Kidney (tissue), 14 donors: ENCODE measurements around the gene DIS3L2. TPM values are rescaled to one million over a fixed set of nuclear protein-coding genes. Genes with fewer than 3 reads are reported as not detected.
"Not testable (repeated sequence)": the region's sequence is repeated elsewhere in the genome, so short reads cannot be mapped to it uniquely, and the experiment has no call there.

Experiments
- DNase-seq, 5 donors: peaks; one replicate each; pipeline ENCODE4 v3.0.0-alpha.2; 2013 to 2020
- FAIRE-seq: peaks from 2 replicates; lab custom pipeline; 2012; peaks lifted over from hg19 to GRCh38; lab: Jason Lieb, UNC
- H3K27ac ChIP-seq, 2 donors: one replicate each; pipeline ENCODE4 v1.7.0; 2013; ENCODE audit warnings: low read depth in 2 of 2, low read length in 2 of 2, inconsistent platforms in 1 of 2
- H3K27me3 ChIP-seq: one replicate; pipeline ENCODE4 v1.7.1; 2013; ENCODE audit warnings: low read length, inconsistent platforms; ENCODE audit not compliant: control insufficient read depth, insufficient read depth
- H3K36me3 ChIP-seq, 3 donors: one replicate each; pipeline versions ENCODE4 v1.7.0 to v1.7.1; 2013; ENCODE audit warnings: low read length in 3 of 3, control low read depth in 1 of 3, inconsistent platforms in 1 of 3; ENCODE audit not compliant: insufficient read depth in 3 of 3, control insufficient read depth in 2 of 3
- H3K4me1 ChIP-seq, 3 donors: one replicate each; pipeline versions ENCODE4 v1.7.0 to v1.7.1; 2013; ENCODE audit warnings: low read length in 3 of 3, inconsistent platforms in 1 of 3, low read depth in 1 of 3; ENCODE audit not compliant: control insufficient read depth in 2 of 3, insufficient read depth in 2 of 3
- H3K4me3 ChIP-seq, 3 donors: one replicate each; pipeline versions ENCODE4 v1.7.0 to v1.8.1; 2013; ENCODE audit warnings: low read length in 3 of 3, control low read depth in 1 of 3, inconsistent platforms in 1 of 3
- H3K9ac ChIP-seq, 3 donors: one replicate each; pipeline versions ENCODE4 v1.7.0 to v1.7.1; 2013; ENCODE audit warnings: low read length in 3 of 3, control low read depth in 1 of 3, inconsistent platforms in 1 of 3
- H3K9me3 ChIP-seq, 3 donors: one replicate each; pipeline versions ENCODE4 v1.7.0 to v1.7.1; 2013; ENCODE audit warnings: low read length in 3 of 3, control low read depth in 1 of 3, inconsistent platforms in 1 of 3; ENCODE audit not compliant: control insufficient read depth in 2 of 3, insufficient read depth in 1 of 3
- intact Hi-C: fragments of 100-400 bp; cut with DNase I; formaldehyde crosslinking; loops from one replicate; pipeline ENCODE4 v1.11.1; 2022
- polyA plus RNA-seq: library from polyadenylated mRNA; stranded (reverse); fragments of 350-450 nt; fragmentation: Illumina TruSeq; extraction: RNeasy Lipid Tissue Mini Kit (QIAGEN cat#74804); gene quantifications from one replicate; pipeline ENCODE4 v1.2.3, GENCODE V29; 2014; ENCODE audit warnings: low read depth, low replicate concordance; ENCODE audit not compliant: insufficient read depth
- total RNA-seq: library from RNA; stranded (reverse); fragmentation: NEBNext Ultra II Directional; extraction: Animal tissue kit (Norgen Biotek cat#: 25700); gene quantifications from one replicate; pipeline ENCODE4 v1.2.1, GENCODE V29; 2021
- TF ChIP-seq, protein P1 (sequence below): IDR thresholded peaks from 3 replicates; pipeline ENCODE4 v1.5.1; 2012; ENCODE audit warnings: mild to moderate bottlenecking, moderate library complexity, borderline replicate concordance; ENCODE audit not compliant: insufficient read depth; ENCODE audit errors: extremely low read depth
- donor health status: control.
- donor health status: control.
- donor health status: control.
- donor health status: control.
- donor health status: control.
- donor health status: DM: yes; HTN: yes; CAD: no.
- donor health status: Normal renal cell carcinoma (clear cell type).

DIS3L2 gene
- total and polyA plus RNA-seq, 2 donors from 2014 or later, result 12.3 to 47.7 TPM

- Histone ChIP-seq H3K27me3 (no peaks in the 10 kb centered on the region), H3K4me3 (no peak overlapping the region), H3K36me3 (peaks cover 0 to 17% (median 3%) of the 10 kb centered on the region in 3 donors), H3K4me1 (no peaks in the 10 kb centered on the region), H3K9me3 (no peaks in the 10 kb centered on the region), H3K27ac (no peak overlapping the region), H3K9ac (no peak overlapping the region)
- FAIRE-seq (no peak), DNase-seq (no peak)
- intact Hi-C loops, result no loop called here
- TF ChIP-seq, protein P1, sequence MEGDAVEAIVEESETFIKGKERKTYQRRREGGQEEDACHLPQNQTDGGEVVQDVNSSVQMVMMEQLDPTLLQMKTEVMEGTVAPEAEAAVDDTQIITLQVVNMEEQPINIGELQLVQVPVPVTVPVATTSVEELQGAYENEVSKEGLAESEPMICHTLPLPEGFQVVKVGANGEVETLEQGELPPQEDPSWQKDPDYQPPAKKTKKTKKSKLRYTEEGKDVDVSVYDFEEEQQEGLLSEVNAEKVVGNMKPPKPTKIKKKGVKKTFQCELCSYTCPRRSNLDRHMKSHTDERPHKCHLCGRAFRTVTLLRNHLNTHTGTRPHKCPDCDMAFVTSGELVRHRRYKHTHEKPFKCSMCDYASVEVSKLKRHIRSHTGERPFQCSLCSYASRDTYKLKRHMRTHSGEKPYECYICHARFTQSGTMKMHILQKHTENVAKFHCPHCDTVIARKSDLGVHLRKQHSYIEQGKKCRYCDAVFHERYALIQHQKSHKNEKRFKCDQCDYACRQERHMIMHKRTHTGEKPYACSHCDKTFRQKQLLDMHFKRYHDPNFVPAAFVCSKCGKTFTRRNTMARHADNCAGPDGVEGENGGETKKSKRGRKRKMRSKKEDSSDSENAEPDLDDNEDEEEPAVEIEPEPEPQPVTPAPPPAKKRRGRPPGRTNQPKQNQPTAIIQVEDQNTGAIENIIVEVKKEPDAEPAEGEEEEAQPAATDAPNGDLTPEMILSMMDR, result no peak
These were observed 67.1 kb downstream of the DIS3L2 start for GRCh38 chr2:232028631-232029030.

GRCh38 chr2:232029346-232029745 is 67.8 kb downstream of the DIS3L2 start:
- TF ChIP-seq, protein P1, result no peak
- Histone ChIP-seq H3K4me1 (no peaks in the 10 kb centered on the region), H3K9ac (no peak overlapping the region), H3K4me3 (no peak overlapping the region), H3K27ac (no peak overlapping the region), H3K9me3 (no peaks in the 10 kb centered on the region), H3K36me3 (peaks cover 0 to 12% (median 3%) of the 10 kb centered on the region in 3 donors), H3K27me3 (no peaks in the 10 kb centered on the region)
- intact Hi-C loops, result no loop called here
- DNase-seq, result peak in 2 of 5 donors; percentile 51 to 60
- FAIRE-seq, result no peak

- no peak overlapping the region for H3K27ac ChIP-seq
- no peak overlapping the region for H3K4me3 ChIP-seq
- peaks cover 0 to 11% (median 0%) of the 10 kb centered on the region in 3 donors for H3K36me3 ChIP-seq
- H3K27me3 ChIP-seq, result no peaks in the 10 kb centered on the region
- intact Hi-C loops, result no loop called here
- FAIRE-seq (no peak), DNase-seq (no peak)
- no peaks in the 10 kb centered on the region for H3K4me1 ChIP-seq
- H3K9ac ChIP-seq, result no peak overlapping the region
- H3K9me3 ChIP-seq, result no peaks in the 10 kb centered on the region
- TF ChIP-seq, protein P1, result peak; percentile 17
These were observed 68.7 kb downstream of the DIS3L2 start for GRCh38 chr2:232030229-232030628.

GRCh38 chr2:232035292-232035691 is 73.8 kb downstream of the DIS3L2 start:
- FAIRE-seq, intact Hi-C loops, H3K4me3 ChIP-seq, H3K27ac ChIP-seq, H3K4me1 ChIP-seq, H3K36me3 ChIP-seq, H3K9ac ChIP-seq, H3K9me3 ChIP-seq, H3K27me3 ChIP-seq, DNase-seq: not testable (repeated sequence)

GRCh38 chr2:232036876-232037275 is 75.4 kb downstream of the DIS3L2 start:
- intact Hi-C loops, H3K4me1 ChIP-seq, H3K36me3 ChIP-seq, H3K27ac ChIP-seq, H3K4me3 ChIP-seq, DNase-seq, FAIRE-seq, H3K27me3 ChIP-seq, H3K9me3 ChIP-seq, H3K9ac ChIP-seq: not testable (repeated sequence)
